ENCODE measurements around the gene FAM83C. TPM values are rescaled to one million over a fixed set of nuclear protein-coding genes. Genes with fewer than 3 reads are reported as not detected.

Gene FAM83C
- total RNA-seq, 1 donor from 2014 or later, result not detected

- peaks cover 43% of the 10 kb centered on the region for H3K79me2 ChIP-seq (ENCODE audit: low read depth)
- no peak overlapping the region for H3K4me3 ChIP-seq
- no peak for TF ChIP-seq EZH2phosphoT487 (IDR thresholded peaks at IDR 0.05)
- TF ChIP-seq EZH2 (IDR thresholded peaks at IDR 0.05), result no peak
- no peak for TF ChIP-seq CTCF (IDR thresholded peaks at IDR 0.05)
- peaks cover 6% of the 10 kb centered on the region for H3K4me1 ChIP-seq
- no peak overlapping the region for H2AFZ ChIP-seq (replicated peaks)
- no peaks in the 10 kb centered on the region for H3K27me3 ChIP-seq
- H3K4me1 Mint-ChIP-seq, result peaks cover 34% of the 10 kb centered on the region
- H3K27me3 Mint-ChIP-seq (ENCODE audit: insufficient read depth, low read depth), result peaks cover 8% of the 10 kb centered on the region
- no peak overlapping the region for H3K4me3 Mint-ChIP-seq
- H3K36me3 Mint-ChIP-seq, result peaks cover 24% of the 10 kb centered on the region
- no peaks in the 10 kb centered on the region for H3K9me3 Mint-ChIP-seq
- H4K20me1 ChIP-seq (ENCODE audit: low read depth), result peaks cover 12% of the 10 kb centered on the region
- peaks cover 24% of the 10 kb centered on the region for H3F3A ChIP-seq (ENCODE audit: low read depth)
- DNase-seq (ENCODE audit: low spot score), result no peak
- H3K27ac ChIP-seq, result no peak overlapping the region
- H3K9ac ChIP-seq, result no peak overlapping the region
- no peak overlapping the region for H3K4me2 ChIP-seq
- H3K27ac Mint-ChIP-seq, result no peak overlapping the region
- H3K9me3 ChIP-seq (ENCODE audit: low read depth), result no peaks in the 10 kb centered on the region
- no peaks in the 10 kb centered on the region for H3K36me3 ChIP-seq
These were observed 11.7 kb downstream of the FAM83C start for GRCh38 chr20:35280523-35280922.

GRCh38 chr20:35279533-35280174 is 12.6 kb downstream of the FAM83C start:
- Mint-ChIP-seq H3K27me3 (ENCODE audit: insufficient read depth, low read depth) (peaks cover 4% of the 10 kb centered on the region), H3K27ac (peak overlapping the region; percentile 91), H3K9me3 (no peaks in the 10 kb centered on the region), H3K36me3 (peaks cover 24% of the 10 kb centered on the region), H3K4me1 (peaks cover 27% of the 10 kb centered on the region), H3K4me3 (peak overlapping the region; percentile 35)
- Histone ChIP-seq H3K79me2 (ENCODE audit: low read depth) (peaks cover 43% of the 10 kb centered on the region), H3K4me3 (no peak overlapping the region), H3K27me3 (no peaks in the 10 kb centered on the region), H3K9ac (no peak overlapping the region), H3K4me1 (peaks cover 6% of the 10 kb centered on the region), H3K36me3 (no peaks in the 10 kb centered on the region), H2AFZ (replicated peaks) (no peak overlapping the region), H3K27ac (no peak overlapping the region), H4K20me1 (ENCODE audit: low read depth) (peaks cover 12% of the 10 kb centered on the region), H3F3A (ENCODE audit: low read depth) (peaks cover 24% of the 10 kb centered on the region), H3K4me2 (no peak overlapping the region), H3K9me3 (ENCODE audit: low read depth) (no peaks in the 10 kb centered on the region)
- TF ChIP-seq CTCF (IDR thresholded peaks at IDR 0.05), result no peak
- TF ChIP-seq EZH2 (IDR thresholded peaks at IDR 0.05), result no peak
- no peak for TF ChIP-seq EZH2phosphoT487 (IDR thresholded peaks at IDR 0.05)
- DNase-seq (ENCODE audit: low spot score), result no peak

- TF ChIP-seq CTCF (IDR thresholded peaks at IDR 0.05) (no peak), EZH2phosphoT487 (IDR thresholded peaks at IDR 0.05) (no peak), EZH2 (IDR thresholded peaks at IDR 0.05) (no peak)
- no peak overlapping the region for H3K27ac Mint-ChIP-seq
- H3K4me1 Mint-ChIP-seq, result peaks cover 26% of the 10 kb centered on the region
- no peak overlapping the region for H2AFZ ChIP-seq (replicated peaks)
- no peak overlapping the region for H3K9ac ChIP-seq
- H4K20me1 ChIP-seq (ENCODE audit: low read depth), result peaks cover 9% of the 10 kb centered on the region
- peak overlapping the region; percentile 35 for H3K4me3 Mint-ChIP-seq
- H3K9me3 Mint-ChIP-seq, result no peaks in the 10 kb centered on the region
- H3K27ac ChIP-seq, result no peak overlapping the region
- peaks cover 39% of the 10 kb centered on the region for H3K79me2 ChIP-seq (ENCODE audit: low read depth)
- no peak overlapping the region for H3K4me3 ChIP-seq
- peaks cover 6% of the 10 kb centered on the region for H3K4me1 ChIP-seq
- H3K27me3 Mint-ChIP-seq (ENCODE audit: insufficient read depth, low read depth), result peaks cover 4% of the 10 kb centered on the region
- peaks cover 24% of the 10 kb centered on the region for H3F3A ChIP-seq (ENCODE audit: low read depth)
- DNase-seq (ENCODE audit: low spot score), result no peak
- no peaks in the 10 kb centered on the region for H3K9me3 ChIP-seq (ENCODE audit: low read depth)
- no peaks in the 10 kb centered on the region for H3K27me3 ChIP-seq
- no peaks in the 10 kb centered on the region for H3K36me3 ChIP-seq
- peaks cover 24% of the 10 kb centered on the region for H3K36me3 Mint-ChIP-seq
- no peak overlapping the region for H3K4me2 ChIP-seq
These were observed 13.2 kb downstream of the FAM83C start for GRCh38 chr20:35279040-35279439.
